PC-9 (cell line): Measurements from ENCODE around the gene MIA3. TPM values are rescaled to one million over a fixed set of nuclear protein-coding genes. Genes with fewer than 3 reads are reported as not detected.

Experiments
- BruUV-seq: library from RNA; stranded (reverse); fragments of 400-500 nt; replicated peaks from 2 replicates; lab custom pipeline; 2021; lab: Mats Ljungman, UMichigan
- CTCF ChIA-PET: fragments of 300-600 bp; sonication (Branson Sonifier 250); formaldehyde crosslinking; loops from one replicate; lab custom pipeline; 2022; ENCODE audit warnings: antibody characterized with exemption; lab: Charles Lee
- POLR2A ChIA-PET: fragments of 300-600 bp; sonication (Branson Sonifier 250); formaldehyde crosslinking; loops from one replicate; lab custom pipeline; 2022; ENCODE audit warnings: antibody characterized with exemption; ENCODE audit not compliant: unreplicated experiment; lab: Charles Lee
- DNase-seq, 2 experiments: peaks; one replicate each; pipeline versions ENCODE4 v3.0.0 to v3.0.0-alpha.2; 2015 to 2022; ENCODE audit warnings: mixed read lengths in 1 of 2
- H2AFZ ChIP-seq: fragments of 200-600 bp; sonication (generic); 2 replicates; pipeline ENCODE4 v1.8.1; 2017; ENCODE audit warnings: antibody characterized with exemption
- H3F3A ChIP-seq: fragments of 200-600 bp; sonication (generic); 2 replicates; pipeline ENCODE4 v1.8.1; 2017; ENCODE audit warnings: antibody characterized with exemption, mild to moderate bottlenecking, low read depth; ENCODE audit not compliant: insufficient read depth
- H3K27ac ChIP-seq: fragments of 200-600 bp; sonication (generic); 2 replicates; pipeline ENCODE4 v1.6.1; 2016; ENCODE audit warnings: mixed run types
- H3K27me3 ChIP-seq: fragments of 200-600 bp; sonication (generic); 2 replicates; pipeline ENCODE4 v1.6.1; 2016; ENCODE audit warnings: low read depth, mixed run types; ENCODE audit not compliant: insufficient read depth
- H3K36me3 ChIP-seq: fragments of 200-600 bp; sonication (generic); 2 replicates; pipeline ENCODE4 v1.6.1; 2016; ENCODE audit warnings: low read depth, mixed run types
- H3K4me1 ChIP-seq: fragments of 200-600 bp; sonication (generic); replicated peaks from 2 replicates; pipeline ENCODE4 v1.6.1; 2016; ENCODE audit warnings: mixed run types; ENCODE audit not compliant: insufficient read depth
- H3K4me2 ChIP-seq: fragments of 200-600 bp; sonication (generic); 2 replicates; pipeline ENCODE4 v1.6.1; 2017; ENCODE audit warnings: mixed run types
- H3K4me3 ChIP-seq: fragments of 200-600 bp; sonication (generic); 2 replicates; pipeline ENCODE4 v1.6.1; 2016; ENCODE audit warnings: mixed run types
- H3K79me2 ChIP-seq: fragments of 200-600 bp; sonication (generic); 2 replicates; pipeline ENCODE4 v1.6.1; 2017; ENCODE audit warnings: low read depth, mixed run types
- H3K9me2 ChIP-seq: fragments of 200-600 bp; sonication (generic); 2 replicates; pipeline ENCODE4 v1.8.1; 2017; ENCODE audit warnings: mild to moderate bottlenecking; ENCODE audit not compliant: insufficient read depth
- H3K9me3 ChIP-seq: fragments of 200-600 bp; sonication (generic); 2 replicates; pipeline ENCODE4 v1.8.1; 2016; ENCODE audit warnings: low read depth; ENCODE audit not compliant: insufficient read depth
- H4K20me1 ChIP-seq: fragments of 200-600 bp; sonication (generic); 2 replicates; pipeline ENCODE4 v1.8.1; 2017; ENCODE audit not compliant: insufficient read depth
- EZH2 ChIP-seq: fragments of 200-600 bp; sonication (generic); IDR thresholded peaks from 2 replicates; pipeline ENCODE4 v1.8.0; 2017; ENCODE audit warnings: antibody characterized with exemption, low read depth
- intact Hi-C: fragments of 100-400 bp; cut with micrococcal nuclease; formaldehyde crosslinking; loops from one replicate; pipeline ENCODE4 v1.10.0; 2022; ENCODE audit not compliant: unreplicated experiment
- total RNA-seq: library from RNA; stranded (reverse); gene quantifications from 2 replicates; pipeline ENCODE4 v1.2.3, GENCODE V29; 2021
- TF ChIP-seq, protein P1 (sequence below): fragments of 200-600 bp; sonication (generic); conservative IDR thresholded peaks from 2 replicates; pipeline ENCODE4 v1.6.1; 2017; ENCODE audit warnings: mixed run types, antibody characterized with exemption, mild to moderate bottlenecking, moderate library complexity

MIA3 gene
- total RNA-seq, 1 experiment from 2014 or later: 65.1 TPM

DNA sequence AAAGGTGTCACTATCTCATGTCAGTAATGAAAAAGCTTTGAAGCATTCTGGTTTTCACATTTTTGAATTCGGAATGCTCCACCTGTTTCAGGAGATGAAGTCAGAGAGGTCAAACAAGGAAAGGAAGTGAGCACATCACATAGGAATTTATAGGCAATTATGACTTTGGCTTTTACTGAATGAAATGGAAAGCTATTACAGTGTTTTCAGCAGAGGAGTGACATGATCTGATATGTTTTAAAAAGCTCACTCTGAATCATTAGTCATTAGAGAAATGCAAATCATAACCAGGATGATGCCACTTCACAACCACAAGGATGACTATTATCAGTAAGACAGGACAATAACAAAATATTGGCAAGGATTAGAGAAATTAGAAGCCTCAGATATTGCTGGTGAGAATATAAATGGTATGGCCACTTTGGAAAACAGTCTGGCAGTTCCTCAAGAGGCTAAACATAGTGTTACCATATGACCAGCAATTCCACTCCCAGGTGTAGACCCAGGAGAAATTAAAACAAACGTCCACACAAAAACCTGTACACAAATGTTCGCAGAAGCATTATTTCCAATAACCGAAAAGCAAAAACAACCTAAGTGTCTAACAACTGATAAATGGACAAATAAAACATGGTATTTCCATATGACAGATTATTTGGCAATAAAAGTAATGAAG, 35.7 kb upstream of the MIA3 start:
- peak overlapping the region; percentile 69 for H3K27ac ChIP-seq
- H3K4me3 ChIP-seq: no peak overlapping the region
- H3K27me3 ChIP-seq: no peaks in the 10 kb centered on the region
- H3K4me2 ChIP-seq: peak overlapping the region; percentile 32
- BruUV-seq: no TSS peak
- CTCF ChIA-PET: interaction anchor here (0.6 kb wide), 1 partner anchor 19 kb away, joined by 3 read pairs; no protein-coding TSS in a partner anchor
- H3K4me1 ChIP-seq: peaks cover 32% of the 10 kb centered on the region
- H3K9me3 ChIP-seq: no peaks in the 10 kb centered on the region
- POLR2A ChIA-PET: no interaction called here
- 0 out of 2 replicates have a peak, but pooled peaks cover 3% of the 10 kb centered on the region for H4K20me1 ChIP-seq
- H3F3A ChIP-seq: peaks cover 13% of the 10 kb centered on the region
- peaks cover 75% of the 10 kb centered on the region for H3K79me2 ChIP-seq
- intact Hi-C loops: no loop called here
- H2AFZ ChIP-seq: no peak overlapping the region
- peaks cover 77% of the 10 kb centered on the region for H3K36me3 ChIP-seq
- TF ChIP-seq, protein P1, sequence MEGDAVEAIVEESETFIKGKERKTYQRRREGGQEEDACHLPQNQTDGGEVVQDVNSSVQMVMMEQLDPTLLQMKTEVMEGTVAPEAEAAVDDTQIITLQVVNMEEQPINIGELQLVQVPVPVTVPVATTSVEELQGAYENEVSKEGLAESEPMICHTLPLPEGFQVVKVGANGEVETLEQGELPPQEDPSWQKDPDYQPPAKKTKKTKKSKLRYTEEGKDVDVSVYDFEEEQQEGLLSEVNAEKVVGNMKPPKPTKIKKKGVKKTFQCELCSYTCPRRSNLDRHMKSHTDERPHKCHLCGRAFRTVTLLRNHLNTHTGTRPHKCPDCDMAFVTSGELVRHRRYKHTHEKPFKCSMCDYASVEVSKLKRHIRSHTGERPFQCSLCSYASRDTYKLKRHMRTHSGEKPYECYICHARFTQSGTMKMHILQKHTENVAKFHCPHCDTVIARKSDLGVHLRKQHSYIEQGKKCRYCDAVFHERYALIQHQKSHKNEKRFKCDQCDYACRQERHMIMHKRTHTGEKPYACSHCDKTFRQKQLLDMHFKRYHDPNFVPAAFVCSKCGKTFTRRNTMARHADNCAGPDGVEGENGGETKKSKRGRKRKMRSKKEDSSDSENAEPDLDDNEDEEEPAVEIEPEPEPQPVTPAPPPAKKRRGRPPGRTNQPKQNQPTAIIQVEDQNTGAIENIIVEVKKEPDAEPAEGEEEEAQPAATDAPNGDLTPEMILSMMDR: no peak
- no peak for TF ChIP-seq EZH2
- H3K9me2 ChIP-seq: 0 out of 2 replicates have a peak, but pooled peaks cover 4% of the 10 kb centered on the region
- peak in 1 of 2 experiments; percentile 84 for DNase-seq

DNA sequence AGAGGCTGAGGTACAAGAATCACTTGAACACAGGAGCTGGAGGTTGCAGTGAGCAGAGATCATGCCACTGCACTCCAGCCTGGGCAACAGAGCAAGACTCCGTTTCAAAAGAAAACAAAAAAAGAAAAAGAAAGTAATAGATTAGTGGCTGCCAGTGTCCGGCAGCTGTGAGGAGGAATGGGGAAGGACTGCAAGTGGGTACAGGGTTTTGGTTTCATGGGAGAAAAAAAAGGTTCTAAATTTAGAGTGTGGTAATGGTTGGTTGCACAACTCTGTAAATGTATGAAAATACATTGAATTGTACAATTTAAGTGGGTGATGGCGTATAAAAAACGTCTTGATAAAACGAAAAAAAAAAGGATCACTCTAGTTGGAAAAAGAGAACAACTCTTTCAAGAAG, 34.8 kb upstream of the MIA3 start:
- Histone ChIP-seq H4K20me1 (0 out of 2 replicates have a peak, but pooled peaks cover 3% of the 10 kb centered on the region), H3K9me3 (no peaks in the 10 kb centered on the region), H3K27ac (peak overlapping the region; percentile 69), H3F3A (peaks cover 13% of the 10 kb centered on the region), H3K4me3 (no peak overlapping the region), H3K9me2 (0 out of 2 replicates have a peak, but pooled peaks cover 4% of the 10 kb centered on the region), H3K79me2 (peaks cover 82% of the 10 kb centered on the region), H3K27me3 (no peaks in the 10 kb centered on the region), H3K36me3 (peaks cover 72% of the 10 kb centered on the region), H3K4me2 (no peak overlapping the region; the same call in 1 of the 2 replicates), H2AFZ (no peak overlapping the region), H3K4me1 (peaks cover 38% of the 10 kb centered on the region)
- BruUV-seq: no TSS peak
- no peak for DNase-seq
- intact Hi-C loops: no loop called here
- ChIA-PET CTCF (no interaction called here), POLR2A (no interaction called here)
- no peak for TF ChIP-seq EZH2
- TF ChIP-seq, protein P1: no peak

DNA sequence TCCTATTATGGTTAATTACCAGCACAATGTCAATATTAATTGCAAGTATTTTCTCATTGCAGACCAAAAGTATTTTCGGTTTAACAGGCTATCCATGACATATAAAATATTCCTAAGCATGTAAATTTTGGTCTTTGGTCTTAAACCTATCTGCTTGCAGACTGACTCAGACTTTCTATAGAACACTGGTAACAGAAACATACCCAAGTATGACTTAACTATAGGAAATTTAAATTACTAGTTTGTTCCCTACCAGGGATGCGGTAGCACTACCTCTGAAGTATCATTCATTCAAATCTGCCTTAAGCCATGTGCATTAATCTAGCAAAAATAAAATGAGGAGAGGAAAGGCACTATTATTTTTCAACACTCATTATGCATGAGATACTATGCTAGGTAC, 31.1 kb upstream of the MIA3 start:
- Histone ChIP-seq H3F3A (peaks cover 13% of the 10 kb centered on the region), H3K9me2 (no peaks in the 10 kb centered on the region), H3K79me2 (peaks cover 77% of the 10 kb centered on the region), H3K9me3 (no peaks in the 10 kb centered on the region), H4K20me1 (no peaks in the 10 kb centered on the region), H3K27ac (no peak overlapping the region), H2AFZ (no peak overlapping the region), H3K27me3 (no peaks in the 10 kb centered on the region), H3K4me1 (peaks cover 48% of the 10 kb centered on the region), H3K4me3 (no peak overlapping the region), H3K4me2 (peak overlapping the region; percentile 34), H3K36me3 (peaks cover 52% of the 10 kb centered on the region)
- TF ChIP-seq, protein P1: no peak
- no peak for TF ChIP-seq EZH2
- ChIA-PET CTCF (no interaction called here), POLR2A (no interaction called here)
- BruUV-seq: no TSS peak
- no peak for DNase-seq
- intact Hi-C loops: no loop called here
